Ovary (tissue), 9 donors: ENCODE measurements around the gene UST. TPM values are rescaled to one million over a fixed set of nuclear protein-coding genes. Genes with fewer than 3 reads are reported as not detected.
"Not testable (repeated sequence)": the region's sequence is repeated elsewhere in the genome, so short reads cannot be mapped to it uniquely, and the experiment has no call there.

Experiments used
- DNase-seq, 5 donors: peaks; one replicate each; pipeline ENCODE4 v3.0.0-alpha.2; 2019 to 2020
- H3K27ac ChIP-seq, 2 donors: fragments of 200-600 bp; one replicate each; pipeline versions ENCODE4 v1.5.1 to v1.8.0; 2019 to 2022
- H3K27me3 ChIP-seq: fragments of 200-600 bp; one replicate; pipeline ENCODE4 v1.8.0; 2022
- H3K36me3 ChIP-seq: fragments of 200-600 bp; sonication (generic); one replicate; pipeline ENCODE4 v1.5.1; 2019
- H3K4me1 ChIP-seq: one replicate; pipeline ENCODE4 v1.8.1; 2013; ENCODE audit warnings: mild to moderate bottlenecking, moderate library complexity; ENCODE audit not compliant: insufficient read depth
- H3K4me3 ChIP-seq: fragments of 200-600 bp; sonication (generic); one replicate; pipeline ENCODE4 v1.5.1; 2017
- H3K9me3 ChIP-seq, 2 donors: fragments of 200-600 bp in 1 of 2; sonication (generic) in 1 of 2; one replicate each; pipeline versions ENCODE4 v1.5.1 to v1.8.1; 2013 to 2019; ENCODE audit warnings: mild to moderate bottlenecking in 1 of 2, moderate library complexity in 1 of 2
- EP300 ChIP-seq: sonication (generic); formaldehyde crosslinking; IDR thresholded peaks from one replicate; pipeline ENCODE4 v1.6.1; 2017; ENCODE audit warnings: antibody characterized with exemption
- POLR2A ChIP-seq: fragments of 450-650 bp; IDR thresholded peaks from one replicate; pipeline ENCODE4 v1.6.1; 2017; ENCODE audit warnings: antibody characterized with exemption, mild to moderate bottlenecking, moderate library complexity
- WGBS, 3 donors: extraction: QIAGEN DNeasy Blood & Tissue Kit in 1 of 3; methylation state at CpG; one replicate each; pipeline versions ENCODE4 v1.1.5 to v1.1.7; 2013 to 2017; 5-methylcytosine and 5-hydroxymethylcytosine counted together
- intact Hi-C, 4 donors: fragments of 100-400 bp; cut with DNase I; formaldehyde crosslinking; loops; one replicate each; pipeline versions ENCODE4 v1.11.0 to v1.15.1; 2022 to 2023
- polyA plus RNA-seq, 2 donors: library from polyadenylated mRNA; stranded (reverse); fragments of 200-250 nt in 1 of 2; fragments of 350-450 nt in 1 of 2; fragmentation: Illumina TruSeq in 1 of 2; extraction: RNeasy Lipid Tissue Mini Kit (QIAGEN cat#74804) in 1 of 2; gene quantifications; one replicate each; pipeline ENCODE4 v1.2.3, GENCODE V29; 2013 to 2014
- total RNA-seq, 7 donors: library from RNA; depleted of rRNA in 2 of 7; stranded (reverse); fragments of >200 nt in 2 of 7; fragmentation: NEBNext Ultra II Directional in 3 of 7; extraction: Animal tissue kit (Norgen Biotek cat#: 25700) in 3 of 7; gene quantifications; one replicate each; pipeline versions ENCODE4 v1.1.0 to v1.2.4, GENCODE V29; 2016 to 2023
- TF ChIP-seq, protein P1 (sequence below), 3 donors: fragments of 450-650 bp in 2 of 3; fragments of 200-600 bp in 1 of 3; IDR thresholded peaks; one replicate each; pipeline versions ENCODE4 v1.5.1 to v1.8.0; 2016 to 2022; ENCODE audit warnings: antibody characterized with exemption in 3 of 3, mild to moderate bottlenecking in 1 of 3
- donor health status: DM: no; HTN: no; CAD: no; lungs with moderate emphysema.
- donor health status: DM: no; HTN: no; CAD: no.
- donor health status: Bipolar disorder and iron deficiency.
- donor health status: DM: yes; HTN: yes; CAD: no.
- donor health status: DM: no; HTN: no; CAD: no.
- donor health status: DM: yes; HTN: yes; CAD: no.

The UST gene
- total and polyA plus RNA-seq, 9 donors: 11.8 to 20.1 (median 16.5) TPM

DNA sequence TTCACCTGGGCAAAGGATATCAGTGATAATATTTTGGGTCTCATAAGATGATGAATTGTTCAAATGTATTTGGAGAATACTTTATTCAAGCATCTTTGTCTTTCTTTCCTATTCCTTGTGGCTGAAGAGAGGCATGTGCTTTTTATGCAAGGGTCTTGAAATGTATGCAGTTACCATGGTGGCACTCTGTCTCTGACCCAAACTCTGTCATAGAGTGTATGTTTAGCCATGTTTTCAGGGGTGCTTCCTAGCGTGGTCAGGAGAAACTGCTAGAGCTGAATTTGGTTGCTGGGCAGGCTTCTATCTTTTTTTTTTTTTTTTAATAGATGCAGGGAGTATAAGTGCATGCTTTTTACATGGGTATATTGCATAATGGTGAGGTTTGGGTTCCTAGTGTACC lies 15.4 kb downstream of the UST start:
- Histone ChIP-seq H3K27ac (peak overlapping the region in 1 of 2 donors; percentile 62), H3K4me3 (no peak overlapping the region), H3K9me3 (no peaks in the 10 kb centered on the region), H3K4me1 (peaks cover 2% of the 10 kb centered on the region), H3K36me3 (no peaks in the 10 kb centered on the region), H3K27me3 (no peaks in the 10 kb centered on the region)
- TF ChIP-seq, protein P1, sequence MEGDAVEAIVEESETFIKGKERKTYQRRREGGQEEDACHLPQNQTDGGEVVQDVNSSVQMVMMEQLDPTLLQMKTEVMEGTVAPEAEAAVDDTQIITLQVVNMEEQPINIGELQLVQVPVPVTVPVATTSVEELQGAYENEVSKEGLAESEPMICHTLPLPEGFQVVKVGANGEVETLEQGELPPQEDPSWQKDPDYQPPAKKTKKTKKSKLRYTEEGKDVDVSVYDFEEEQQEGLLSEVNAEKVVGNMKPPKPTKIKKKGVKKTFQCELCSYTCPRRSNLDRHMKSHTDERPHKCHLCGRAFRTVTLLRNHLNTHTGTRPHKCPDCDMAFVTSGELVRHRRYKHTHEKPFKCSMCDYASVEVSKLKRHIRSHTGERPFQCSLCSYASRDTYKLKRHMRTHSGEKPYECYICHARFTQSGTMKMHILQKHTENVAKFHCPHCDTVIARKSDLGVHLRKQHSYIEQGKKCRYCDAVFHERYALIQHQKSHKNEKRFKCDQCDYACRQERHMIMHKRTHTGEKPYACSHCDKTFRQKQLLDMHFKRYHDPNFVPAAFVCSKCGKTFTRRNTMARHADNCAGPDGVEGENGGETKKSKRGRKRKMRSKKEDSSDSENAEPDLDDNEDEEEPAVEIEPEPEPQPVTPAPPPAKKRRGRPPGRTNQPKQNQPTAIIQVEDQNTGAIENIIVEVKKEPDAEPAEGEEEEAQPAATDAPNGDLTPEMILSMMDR (IDR thresholded peaks at IDR 0.05): no peak
- TF ChIP-seq EP300 (no peak), POLR2A (no peak)
- DNase-seq: no peak
- intact Hi-C loops: no loop called here
- WGBS, 3 donors: 33 to 58% (median 42%) methylated on average over 1 of the region's 1 CpG

DNA sequence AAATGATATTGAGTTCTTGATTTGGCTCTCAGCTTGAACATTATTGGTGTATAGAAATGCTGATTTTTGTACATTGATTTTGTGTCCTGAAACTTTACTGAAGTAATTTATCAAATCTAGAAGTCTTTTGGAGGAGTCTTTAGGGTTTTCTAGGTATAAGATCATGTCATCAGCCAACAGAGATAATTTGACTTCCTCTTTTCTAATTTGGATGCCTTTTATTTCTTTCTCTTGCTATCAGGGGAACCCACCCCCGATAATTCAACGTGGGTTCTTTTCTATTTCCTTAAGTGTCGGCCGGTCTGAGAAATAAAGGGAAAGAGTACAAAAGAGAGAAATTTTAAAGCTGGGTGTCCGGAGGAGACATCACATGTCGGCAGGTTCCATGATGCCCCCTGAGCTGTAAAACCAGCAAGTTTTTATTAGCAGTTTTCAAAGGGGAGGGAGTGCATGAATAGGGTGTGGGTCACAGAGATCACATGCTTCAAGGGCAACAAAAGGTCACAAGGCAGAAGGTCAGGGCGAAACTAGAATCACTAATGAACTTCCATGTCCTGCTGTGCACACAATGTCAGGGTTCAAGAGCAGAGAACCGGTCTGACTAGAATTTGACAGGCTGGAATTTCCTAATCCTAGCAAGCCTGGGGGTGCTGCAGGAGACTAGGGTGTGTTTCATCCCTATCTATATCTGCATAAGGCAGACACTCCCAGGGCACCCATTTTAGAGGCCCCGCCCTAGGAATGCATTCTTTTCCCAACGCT lies 17.6 kb downstream of the UST start:
- intact Hi-C loops, H3K27ac ChIP-seq, H3K4me3 ChIP-seq, H3K4me1 ChIP-seq, H3K36me3 ChIP-seq, DNase-seq, H3K27me3 ChIP-seq, H3K9me3 ChIP-seq: not testable (repeated sequence)
- 72 to 89% (median 82%) methylated on average over 10 of the region's 10 CpGs for WGBS, 3 donors

DNA sequence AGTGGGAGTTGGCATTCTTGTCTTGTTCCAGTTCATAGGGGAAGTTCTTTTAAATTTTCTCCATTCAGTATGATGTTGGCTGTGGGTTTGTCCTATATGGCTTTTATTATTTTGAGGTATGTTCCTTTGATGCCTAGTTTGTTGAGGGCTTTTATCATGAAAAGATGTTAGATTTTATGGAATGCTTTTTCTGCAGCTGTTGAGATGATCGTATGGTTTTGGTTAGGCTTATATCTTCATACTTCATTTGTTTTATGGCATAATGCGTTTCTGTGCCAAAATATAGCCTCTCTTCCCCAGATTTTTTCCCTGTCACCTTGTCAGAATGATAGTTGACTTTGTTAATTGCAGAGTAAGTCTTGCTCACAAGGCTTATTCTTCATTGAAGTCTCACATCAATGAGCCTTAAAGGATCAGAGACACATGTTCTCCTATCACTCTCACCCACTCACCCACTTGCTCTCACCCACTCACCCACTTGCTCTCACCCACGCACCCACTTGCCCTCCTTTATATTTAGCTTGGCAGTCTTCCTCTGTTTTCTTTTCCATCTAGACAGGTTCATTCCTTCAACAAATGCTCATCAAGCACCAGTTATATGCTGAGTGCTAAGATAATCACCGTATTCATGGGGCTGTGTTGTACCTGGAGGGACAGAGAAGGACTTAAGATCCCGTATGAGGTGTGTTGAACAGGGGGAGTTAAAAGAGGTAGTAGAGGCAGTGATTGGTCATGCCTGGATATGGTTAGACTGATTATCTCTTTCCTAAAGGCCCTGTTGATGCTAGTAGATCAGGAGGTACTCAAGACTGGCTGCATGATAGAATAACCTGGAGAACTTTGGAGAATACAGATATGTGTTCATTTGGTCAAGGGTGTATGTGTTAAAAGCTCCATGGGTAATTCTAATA lies 19.3 kb downstream of the UST start:
- Histone ChIP-seq H3K4me3 (no peak overlapping the region), H3K27ac (no peak overlapping the region), H3K36me3 (no peaks in the 10 kb centered on the region), H3K27me3 (no peaks in the 10 kb centered on the region), H3K9me3 (no peaks in the 10 kb centered on the region), H3K4me1 (peaks cover 3% of the 10 kb centered on the region)
- intact Hi-C loops: no loop called here
- WGBS, 3 donors: 81 to 82% (median 82%) methylated on average over 5 of the region's 5 CpGs
- TF ChIP-seq POLR2A: no peak
- no peak for TF ChIP-seq EP300
- TF ChIP-seq, protein P1 (IDR thresholded peaks at IDR 0.05): no peak
- no peak for DNase-seq

DNA sequence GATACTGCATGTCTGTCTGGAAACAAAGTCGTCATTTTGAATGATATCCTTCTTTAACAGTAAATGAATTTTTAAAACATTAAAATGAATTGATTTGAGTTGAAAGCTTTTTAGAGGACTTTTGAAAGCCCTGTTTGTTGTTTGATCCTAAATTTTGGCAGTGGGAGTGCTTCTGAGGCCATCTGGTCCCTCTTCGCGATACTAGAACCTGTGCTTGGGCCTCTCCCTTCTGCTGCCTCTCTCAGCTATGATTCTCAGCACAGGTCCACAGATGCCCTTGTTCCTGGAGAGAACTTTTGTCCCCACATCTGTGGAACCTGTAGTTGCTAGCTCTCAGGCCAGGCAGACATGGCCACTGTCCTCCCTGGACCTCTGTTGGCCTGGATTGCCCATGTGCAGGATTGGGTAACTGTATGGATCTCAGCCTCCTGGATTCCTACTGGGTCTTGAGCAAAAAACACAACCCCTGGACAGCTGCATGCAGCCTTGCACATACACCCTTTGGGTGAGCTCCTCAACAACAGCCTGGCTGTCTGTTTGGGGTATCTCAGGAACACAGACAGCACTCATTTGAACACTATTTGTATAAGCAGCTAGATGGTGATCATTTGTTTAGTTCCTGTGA lies 21.9 kb downstream of the UST start:
- TF ChIP-seq, protein P1 (IDR thresholded peaks at IDR 0.05): no peak
- TF ChIP-seq POLR2A (no peak), EP300 (no peak)
- Histone ChIP-seq H3K27me3 (no peaks in the 10 kb centered on the region), H3K36me3 (no peaks in the 10 kb centered on the region), H3K4me1 (peaks cover 3% of the 10 kb centered on the region), H3K4me3 (no peak overlapping the region), H3K27ac (no peak overlapping the region), H3K9me3 (no peaks in the 10 kb centered on the region)
- WGBS, 3 donors: 88 to 92% (median 92%) methylated on average over 3 of the region's 3 CpGs
- intact Hi-C loops: no loop called here
- no peak for DNase-seq
